HG03135 (cell line): ENCODE data around the gene AUTS2.
A peak's percentile ranks its signal among the peaks of the same experiment; 100 is the strongest.

Experiments used
- ATAC-seq: cut with Tn5 transposase; IDR thresholded peaks from one replicate; pipeline ENCODE4 v1.9.1; 2021; ENCODE audit warnings: mild to moderate bottlenecking, moderate library complexity; ENCODE audit not compliant: unreplicated experiment

Gene AUTS2

DNA sequence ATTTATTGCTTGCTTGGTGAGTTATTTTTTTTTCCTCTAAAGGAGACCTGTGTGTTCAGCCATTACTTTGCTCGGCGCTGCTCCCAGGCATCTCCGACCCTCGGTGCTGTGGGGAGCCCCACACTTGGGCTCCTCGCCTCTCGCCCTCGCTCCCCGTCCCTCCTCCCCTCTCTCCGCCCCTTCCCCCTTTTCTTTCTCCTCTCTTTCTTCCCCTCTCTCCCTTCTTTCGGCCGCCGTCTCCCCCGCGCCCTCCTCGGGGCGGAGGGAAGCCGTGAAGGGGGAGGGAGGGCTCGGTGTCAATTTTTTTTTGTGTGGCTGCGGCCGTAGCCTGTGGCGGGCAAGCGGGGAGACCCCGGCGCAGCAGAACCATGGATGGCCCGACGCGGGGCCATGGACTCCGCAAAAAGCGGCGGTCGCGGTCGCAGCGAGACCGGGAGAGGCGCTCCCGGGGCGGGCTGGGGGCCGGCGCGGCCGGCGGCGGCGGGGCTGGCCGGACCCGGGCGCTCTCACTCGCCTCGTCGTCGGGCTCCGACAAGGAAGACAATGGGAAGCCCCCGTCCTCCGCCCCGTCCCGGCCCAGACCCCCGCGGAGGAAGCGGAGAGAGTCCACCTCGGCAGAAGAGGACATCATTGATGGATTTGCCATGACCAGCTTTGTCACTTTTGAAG lies 1.1 kb downstream of the AUTS2 start:
- no peak for ATAC-seq

DNA sequence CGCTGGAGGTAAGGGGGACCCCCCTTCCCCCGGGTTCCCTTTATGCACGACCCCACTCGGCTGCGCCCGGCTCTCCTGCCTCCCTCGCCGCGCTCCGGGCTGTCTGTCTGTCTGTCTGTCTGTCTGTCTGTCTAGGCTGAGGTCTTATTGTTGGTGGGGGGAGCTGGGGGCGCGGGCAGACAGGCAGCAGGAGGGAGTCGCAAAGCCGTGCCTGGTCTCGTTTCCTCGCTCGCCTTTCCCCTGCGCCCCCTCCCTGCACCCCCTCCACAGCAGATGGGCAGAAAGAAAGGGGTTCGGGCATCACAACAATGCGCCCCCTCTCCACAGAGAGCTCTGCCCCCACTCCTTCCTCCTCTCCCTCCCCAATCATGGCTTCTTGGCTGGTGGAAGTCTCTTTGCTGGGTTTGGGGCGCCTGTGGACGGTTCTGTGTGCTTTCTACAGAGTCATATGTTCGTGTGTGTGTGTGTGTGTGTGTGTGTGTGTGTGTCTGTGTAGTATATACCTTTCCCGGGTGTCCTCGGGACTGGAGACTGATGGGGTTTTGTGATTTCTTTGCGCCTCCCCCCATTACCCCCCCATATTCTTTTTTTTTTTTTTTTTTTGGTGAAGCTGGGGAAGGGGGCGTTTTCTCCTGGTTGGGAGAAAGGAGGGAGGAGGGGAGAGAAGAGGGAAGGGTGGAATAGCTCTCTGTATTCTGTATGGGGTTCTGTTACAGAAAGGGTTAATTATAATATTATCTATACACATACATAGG lies 1.9 kb downstream of the AUTS2 start:
- ATAC-seq = no peak

DNA sequence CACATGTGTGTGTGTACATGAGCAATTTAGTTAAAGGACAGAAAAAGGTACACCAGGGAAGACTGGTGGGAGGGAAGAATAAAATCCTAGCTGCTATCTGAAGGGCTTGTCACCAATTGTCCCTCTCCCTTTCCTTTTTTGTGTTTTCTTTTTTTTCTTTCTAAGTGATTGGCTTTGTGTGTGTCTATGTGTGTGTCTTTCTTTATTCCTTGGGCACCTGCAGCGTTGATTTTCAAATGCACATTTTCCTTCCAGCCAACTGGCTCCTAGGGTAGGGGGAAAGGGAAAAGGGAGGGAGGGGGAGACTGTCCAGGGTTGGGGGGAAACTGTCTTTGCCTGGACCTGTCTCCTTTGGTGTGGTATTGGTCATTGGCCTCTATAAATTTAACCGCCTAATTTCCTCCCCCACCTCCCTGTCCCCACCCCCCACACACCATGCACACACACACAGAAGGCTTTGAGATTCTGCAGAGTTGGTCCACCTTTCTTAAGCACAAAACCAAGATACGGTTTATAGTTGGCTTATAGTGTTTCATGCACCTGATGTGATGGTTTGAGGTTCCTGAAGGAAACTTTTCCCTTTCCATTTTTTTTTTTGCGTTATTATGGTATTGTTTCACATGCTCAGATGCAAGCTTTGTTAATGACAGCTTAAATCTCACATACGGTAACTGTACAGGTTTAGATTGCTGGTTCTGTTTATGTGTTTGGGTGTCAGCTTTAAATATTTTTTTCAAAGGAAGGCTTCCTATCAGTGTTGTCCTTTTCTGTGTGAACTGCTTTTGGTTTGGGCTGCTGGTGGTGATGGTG lies 2.6 kb downstream of the AUTS2 start:
- ATAC-seq = no peak

DNA sequence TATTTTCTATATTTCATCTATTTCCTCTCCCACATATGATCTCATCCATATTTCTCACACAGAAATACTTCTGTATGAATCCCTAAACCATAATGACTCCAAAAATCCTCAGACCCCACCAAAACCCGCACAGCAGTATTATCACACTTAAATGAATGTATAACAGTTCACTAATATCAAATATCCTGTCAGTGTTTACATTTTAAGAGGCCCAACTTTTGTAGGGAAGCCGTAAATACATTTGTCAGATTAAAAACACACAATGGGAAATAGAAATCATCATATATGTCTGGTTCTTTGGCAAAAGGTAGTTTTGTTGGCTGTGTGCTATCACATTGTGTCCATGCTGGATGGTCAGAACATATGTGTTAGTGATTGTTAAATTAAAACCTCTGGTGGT lies 4.2 kb downstream of the AUTS2 start:
- no peak for ATAC-seq

DNA sequence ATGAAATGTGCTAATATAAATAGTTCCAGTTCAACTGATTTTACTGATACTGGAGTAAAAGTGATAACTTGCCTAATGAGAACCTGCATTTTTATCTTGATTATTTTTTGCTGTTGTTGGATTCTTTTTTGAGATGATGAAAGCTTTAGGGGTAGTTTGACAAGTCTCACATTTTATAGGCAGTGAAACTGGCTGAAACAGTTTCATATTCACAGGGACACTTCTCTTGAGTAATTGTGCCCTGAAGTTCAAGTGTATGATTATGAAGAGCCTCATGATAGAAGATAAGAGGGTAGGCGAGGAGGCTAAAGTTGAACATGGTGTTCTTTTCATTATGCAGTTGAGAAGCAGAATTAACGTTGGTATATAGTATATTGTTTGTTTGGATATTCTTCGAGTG lies 5.1 kb downstream of the AUTS2 start:
- ATAC-seq = no peak

DNA sequence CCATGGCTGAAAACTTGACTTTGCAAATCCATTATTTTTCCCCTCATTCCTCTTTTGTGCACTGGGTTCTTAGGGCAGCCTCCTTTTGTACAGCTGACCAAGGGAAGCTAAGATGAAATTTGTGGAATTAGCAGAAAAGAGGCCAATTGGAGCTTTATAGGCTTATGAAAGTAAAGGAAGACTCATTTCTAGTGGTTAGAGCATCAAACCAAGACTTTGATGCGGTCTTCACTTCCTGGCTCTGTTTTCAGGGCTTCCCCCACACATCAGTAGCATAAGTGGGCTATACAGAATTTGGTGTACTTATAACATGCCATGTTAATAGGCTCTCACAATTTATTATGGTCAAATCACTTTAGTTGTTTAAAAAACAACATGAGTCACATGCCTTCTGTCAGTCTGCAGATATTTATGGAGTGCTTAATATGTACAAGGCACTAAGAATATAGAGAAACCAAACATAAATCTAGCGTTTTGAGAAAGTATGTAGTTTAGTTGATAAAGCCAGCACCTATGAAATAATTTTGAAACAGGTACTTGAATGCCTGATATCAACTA lies 5.7 kb downstream of the AUTS2 start:
- peak; percentile 52 for ATAC-seq

DNA sequence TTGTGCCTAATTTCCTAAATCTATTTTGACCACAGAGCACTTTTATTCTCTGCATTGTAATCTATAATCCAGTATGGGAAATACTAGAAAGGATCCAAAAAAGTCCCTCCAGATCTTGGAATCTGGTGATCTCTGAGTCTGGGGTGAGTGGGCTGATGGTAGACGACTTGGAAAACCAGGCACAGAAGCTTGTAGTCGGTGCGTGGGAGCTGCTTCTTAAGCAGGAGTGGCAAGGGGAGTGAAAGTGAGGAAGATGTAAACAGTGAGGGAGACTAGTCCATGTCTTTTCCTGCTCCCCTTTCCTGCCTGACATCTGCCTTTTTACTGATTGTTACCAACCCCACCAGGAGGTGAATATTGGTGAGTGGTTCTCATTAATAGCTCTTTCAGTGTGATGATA lies 6.8 kb downstream of the AUTS2 start:
- ATAC-seq = no peak

DNA sequence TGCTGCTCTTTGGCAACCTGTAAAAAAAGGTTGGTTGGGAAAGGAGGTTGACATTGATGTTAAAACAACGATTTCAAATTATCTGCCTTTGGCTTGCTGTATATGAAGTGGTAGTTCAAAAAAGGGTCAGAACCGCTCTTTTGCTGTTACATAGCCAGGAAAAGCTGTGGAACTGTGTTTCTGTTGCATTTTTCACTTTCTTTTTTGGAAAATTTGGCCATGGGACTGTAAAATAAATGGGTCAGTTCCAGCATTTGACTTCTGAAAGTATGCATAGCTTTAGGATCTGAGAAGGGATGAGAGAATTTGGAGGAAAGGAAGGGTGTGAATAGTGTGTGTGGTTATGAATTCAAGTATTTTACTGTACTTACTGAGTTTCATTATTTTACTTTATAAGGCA lies 7.3 kb downstream of the AUTS2 start:
- ATAC-seq = no peak

DNA sequence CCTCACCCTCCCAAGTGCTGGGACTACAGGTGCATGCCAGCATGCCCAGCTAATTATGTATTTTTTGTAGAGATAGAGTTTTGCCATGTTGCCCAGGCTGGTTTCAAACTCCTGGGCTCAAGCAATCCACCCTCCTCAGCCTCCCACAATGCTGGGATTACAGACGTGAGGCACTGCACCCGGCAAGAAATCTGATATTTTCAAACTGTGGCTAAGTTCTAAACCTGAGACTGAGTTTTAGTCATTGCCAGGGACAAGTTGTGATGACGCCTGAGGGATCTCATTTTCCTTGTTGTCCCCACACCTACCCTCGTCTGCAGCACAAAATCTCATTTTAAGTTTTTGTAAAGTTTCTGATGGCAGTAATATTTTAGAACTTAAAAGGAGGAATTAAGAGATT lies 9.8 kb downstream of the AUTS2 start:
- ATAC-seq = no peak

DNA sequence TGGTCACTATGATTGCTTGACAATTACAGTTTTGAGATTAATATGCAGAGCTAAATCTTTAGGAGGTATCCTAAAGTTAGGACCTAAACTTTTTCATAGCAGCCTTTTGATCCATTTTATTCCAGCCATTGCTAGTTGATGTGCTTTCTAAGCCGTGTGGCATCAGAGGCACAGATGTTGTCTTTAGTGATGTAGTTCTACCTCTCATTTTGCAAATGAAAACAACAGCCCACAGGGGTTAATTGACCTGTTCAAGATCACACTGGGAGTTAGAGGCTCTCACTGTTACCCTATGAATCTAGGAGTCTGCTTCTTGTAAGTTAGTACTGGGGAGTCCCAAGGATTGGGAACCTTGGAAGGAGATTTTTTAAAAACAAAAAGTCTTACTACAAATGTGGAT lies 10.6 kb downstream of the AUTS2 start:
- no peak for ATAC-seq

DNA sequence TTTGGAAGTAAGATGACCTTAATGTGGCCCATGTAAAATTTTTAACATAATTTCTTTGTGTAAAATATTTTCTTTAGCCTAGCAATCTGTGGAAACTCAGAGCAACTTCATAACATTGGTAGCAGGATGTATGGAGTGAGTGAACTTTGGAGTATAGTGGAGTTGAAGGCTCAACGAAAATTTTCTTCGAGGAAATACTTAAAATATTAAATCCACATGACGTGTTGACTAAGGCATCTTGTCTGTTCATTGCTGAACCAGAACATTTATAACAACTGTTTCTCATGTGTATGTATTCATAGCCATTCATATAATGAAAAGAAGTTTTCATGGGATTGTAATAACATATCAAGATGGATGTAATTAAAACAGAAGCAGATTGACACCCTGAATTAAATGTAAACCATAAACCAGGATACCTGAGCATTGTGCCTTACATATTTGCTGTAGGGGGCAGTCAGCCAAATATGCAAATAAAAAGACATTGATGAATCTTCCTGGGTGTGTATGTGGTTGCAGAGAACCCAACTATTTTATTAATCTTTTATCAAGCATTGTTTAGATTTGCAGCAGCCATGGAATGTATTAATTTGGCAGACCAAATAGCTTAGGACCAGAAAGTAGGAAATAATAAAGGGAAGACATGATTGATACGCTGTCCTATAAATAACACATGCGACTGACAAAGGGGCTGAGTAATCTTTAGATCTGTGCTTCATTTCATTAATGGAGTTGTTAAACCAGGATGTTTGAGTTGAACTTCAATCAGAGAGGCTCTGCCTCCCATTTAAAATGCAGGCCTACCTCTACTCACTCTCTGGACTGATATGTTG lies 11.5 kb downstream of the AUTS2 start:
- ATAC-seq = no peak

DNA sequence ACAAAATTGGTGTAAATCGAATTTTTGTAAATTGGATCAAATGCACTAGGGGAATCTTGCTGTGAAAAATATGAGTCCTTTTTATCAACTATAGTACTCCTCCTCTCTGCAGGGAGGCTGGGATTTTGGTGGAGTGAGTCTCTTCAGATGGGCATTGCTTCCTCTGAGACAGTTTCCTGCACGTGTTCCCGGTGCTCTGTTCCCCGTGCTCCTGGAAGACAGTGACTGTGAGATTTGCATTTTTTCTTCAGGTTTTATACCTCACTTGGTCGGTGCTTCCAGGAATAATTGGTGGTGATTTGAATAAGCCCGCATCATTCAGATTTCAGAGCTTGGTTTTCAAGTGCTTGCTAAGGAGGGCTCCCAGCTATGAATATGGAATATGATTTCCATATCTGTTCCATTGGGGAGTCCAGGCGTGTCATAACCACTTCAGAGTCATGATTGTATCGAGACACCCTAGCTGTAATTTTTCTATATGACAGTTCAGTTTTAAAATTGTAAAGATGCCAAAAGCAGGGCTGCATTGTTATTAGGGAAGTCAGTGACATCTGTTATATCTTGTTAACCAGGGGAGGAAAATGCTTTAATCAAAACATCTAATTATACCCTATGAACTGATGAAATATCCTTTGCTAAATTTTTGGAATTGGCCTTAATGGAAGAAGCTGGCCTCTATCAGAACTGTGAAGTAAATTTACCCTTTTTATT lies 12.3 kb downstream of the AUTS2 start:
- ATAC-seq = no peak

DNA sequence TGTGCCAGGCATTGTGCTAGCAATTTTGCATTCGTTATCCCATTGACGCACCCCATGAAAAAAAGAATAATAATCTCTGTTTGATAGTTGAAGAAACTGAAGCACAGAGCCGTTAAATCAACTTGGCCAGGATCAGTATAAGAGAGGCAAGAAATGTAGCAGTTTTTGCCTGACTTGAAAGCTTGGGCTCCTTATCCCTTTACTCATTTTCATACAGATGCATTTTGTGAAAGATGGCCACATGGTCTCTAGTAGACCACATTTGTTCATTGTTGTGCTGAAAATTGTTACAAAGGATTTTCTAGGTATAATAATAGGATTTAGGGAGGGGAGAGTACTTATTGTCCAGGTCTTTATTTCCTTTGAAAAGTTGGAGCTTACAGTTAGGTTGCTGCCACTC lies 14.7 kb downstream of the AUTS2 start:
- ATAC-seq = no peak

DNA sequence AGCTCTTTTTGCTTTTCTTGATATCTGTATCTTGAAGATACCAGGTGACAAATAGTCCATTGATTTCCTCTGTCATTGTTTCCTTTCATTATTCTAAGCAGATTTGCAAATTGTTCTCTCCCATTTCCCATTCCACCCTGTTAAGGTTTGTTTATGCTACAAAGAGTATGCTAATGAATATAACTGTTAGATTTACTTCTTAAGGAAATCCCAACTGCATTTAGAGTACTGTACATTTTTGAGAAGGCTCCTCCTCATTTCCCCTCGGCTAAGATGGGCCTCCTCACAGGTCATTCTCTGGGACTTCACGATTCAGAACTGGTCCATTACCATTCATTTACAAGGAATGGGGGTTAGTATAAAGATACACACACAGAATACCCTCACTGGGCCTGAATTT lies 15.6 kb downstream of the AUTS2 start:
- ATAC-seq = no peak

DNA sequence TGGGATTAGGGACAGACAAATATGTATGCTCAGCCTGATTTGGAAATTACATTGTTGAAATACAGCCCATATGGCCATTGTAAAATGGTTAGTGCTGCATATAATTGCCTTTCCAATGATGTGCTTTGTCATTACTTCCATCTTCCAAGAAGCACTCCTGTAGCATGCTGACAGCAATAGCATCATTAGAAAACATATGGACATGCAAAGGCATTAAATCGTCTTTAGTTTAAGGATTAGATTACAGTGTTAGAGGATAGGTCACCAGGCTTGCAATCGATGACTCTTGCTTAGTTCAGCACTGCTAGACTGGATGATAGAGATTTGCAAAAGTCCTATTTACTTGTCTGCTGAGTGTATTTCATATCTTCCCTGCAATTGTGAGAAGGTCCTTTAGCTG lies 17.4 kb downstream of the AUTS2 start:
- no peak for ATAC-seq

DNA sequence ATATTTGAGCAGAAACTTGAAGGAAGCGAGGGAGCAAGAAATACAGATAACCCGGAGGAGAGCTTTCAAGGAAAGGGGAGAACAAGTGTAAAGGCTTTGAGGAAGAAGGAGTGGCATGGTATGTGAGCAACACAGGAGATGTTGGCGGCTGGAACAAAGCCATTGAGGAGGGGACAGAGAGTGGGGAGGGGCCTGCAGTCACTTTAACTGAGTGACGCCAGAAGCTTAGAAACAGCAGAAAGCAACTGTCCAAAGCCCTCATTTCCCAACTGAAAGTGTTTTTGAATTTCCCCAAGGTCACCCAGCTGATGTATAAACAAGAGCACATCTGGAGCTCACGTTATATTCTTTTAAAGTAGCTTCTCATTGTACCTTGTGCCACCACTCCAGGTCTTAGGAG lies 19.1 kb downstream of the AUTS2 start:
- ATAC-seq = no peak

DNA sequence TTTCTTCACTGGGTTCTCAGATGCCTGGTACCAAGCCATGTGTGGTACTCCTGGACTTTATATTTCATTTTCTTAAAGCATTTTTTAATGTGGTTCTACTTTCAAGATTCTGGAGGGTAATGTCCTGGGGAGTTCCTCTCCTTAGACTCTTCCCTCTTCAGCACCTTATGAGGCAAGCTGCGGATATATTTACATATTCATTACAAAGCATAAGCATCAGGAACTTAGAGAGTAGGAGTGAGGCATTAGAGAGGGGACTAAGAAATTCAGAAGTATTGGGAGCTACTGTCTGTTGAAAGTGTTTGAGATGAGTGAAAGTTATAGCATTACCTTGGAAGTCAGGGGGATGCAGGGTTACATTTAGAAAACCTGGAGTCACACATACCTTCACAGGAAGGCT lies 20.8 kb downstream of the AUTS2 start:
- ATAC-seq = no peak

DNA sequence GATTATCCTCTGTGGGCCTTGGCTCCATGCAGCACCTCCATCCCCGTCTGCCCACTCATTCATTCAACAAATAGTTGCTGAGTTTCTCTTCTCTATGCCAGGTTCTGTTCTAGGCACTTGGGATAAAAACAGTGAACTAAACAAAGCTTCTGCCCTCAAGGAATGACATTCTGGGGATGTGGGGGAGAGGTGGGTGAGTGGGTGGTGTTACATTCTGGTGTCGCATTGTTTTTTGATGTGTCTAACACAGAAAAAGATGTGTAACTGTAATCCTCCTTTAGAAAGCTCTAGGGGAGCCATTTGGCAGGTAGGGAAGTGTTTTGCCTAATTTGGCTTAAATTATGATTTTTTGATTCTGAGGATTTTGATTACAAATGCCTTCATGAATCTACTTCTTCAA lies 21.4 kb downstream of the AUTS2 start:
- ATAC-seq = no peak

DNA sequence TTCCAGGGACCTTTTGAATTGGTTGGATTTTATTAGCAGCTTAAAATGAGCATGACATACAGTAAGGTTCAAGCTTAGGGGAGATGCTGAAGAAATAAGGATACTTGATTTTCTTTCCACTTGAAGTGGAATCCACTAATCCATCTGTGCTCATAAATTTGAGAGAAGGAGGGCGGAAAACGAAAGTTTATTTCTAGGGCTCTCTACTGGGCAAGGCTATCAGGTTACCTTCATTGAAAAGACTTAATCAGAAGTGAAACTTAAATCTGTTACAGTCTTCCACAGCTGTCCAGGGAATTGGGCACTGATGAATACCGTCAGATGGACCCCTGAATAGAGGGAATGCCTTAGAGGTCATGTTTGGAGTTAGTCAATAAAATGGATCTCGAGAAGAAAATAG lies 21.8 kb downstream of the AUTS2 start:
- ATAC-seq = no peak

DNA sequence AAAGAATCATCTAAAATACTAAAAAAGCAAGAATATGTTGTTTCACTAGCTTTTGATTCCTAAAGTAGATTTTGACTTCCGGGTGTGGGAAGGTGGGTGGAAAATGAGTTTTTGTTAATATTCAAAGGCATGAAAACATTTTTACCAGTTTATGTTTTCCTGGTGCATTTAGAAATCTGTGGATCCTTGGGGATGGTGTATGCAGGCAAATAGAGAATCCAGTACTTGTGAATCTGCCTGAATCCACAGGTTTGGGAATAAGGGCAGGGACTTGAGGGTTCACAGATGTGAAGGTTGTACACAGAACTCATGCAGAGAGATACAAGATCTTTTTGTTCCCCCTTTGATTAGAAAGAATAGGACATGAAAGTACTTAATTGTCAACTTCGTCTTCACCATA lies 22.4 kb downstream of the AUTS2 start:
- ATAC-seq = no peak
